ENCODE measurements around the gene MYO19.

- TF ChIP-seq CTCF (IDR thresholded peaks at IDR 0.05 in 2 of 3, conservative IDR thresholded peaks at IDR 0.05 in 1 of 3; ENCODE audit: insufficient read depth in 2 of 3, low read depth in 1 of 3, low read length in 3 of 3) (no peak), MBD1 (CRISPR knock-in tag; IDR thresholded peaks at IDR 0.05) (no peak), ELF1 (tag; IDR thresholded peaks at IDR 0.05) (no peak), ZBTB1 (CRISPR knock-in tag; IDR thresholded peaks at IDR 0.05; ENCODE audit: borderline replicate concordance, low read depth) (no peak), ZNF589 (CRISPR knock-in tag; IDR thresholded peaks at IDR 0.05; ENCODE audit: low read depth) (no peak), ESRRA (IDR thresholded peaks at IDR 0.05; ENCODE audit: borderline replicate concordance, low read depth) (no peak), EZH2 (IDR thresholded peaks at IDR 0.05; ENCODE audit: borderline replicate concordance, low read depth, low read length) (no peak), CEBPB (tag; IDR thresholded peaks at IDR 0.05) (no peak)
Observed at GRCh38 chr17:36566081-36566480, 31.4 kb upstream of the MYO19 start.

All from K562 (cell line).